Panc1 (cell line): ENCODE measurements around the gene SULT4A1. TPM values are rescaled to one million over a fixed set of nuclear protein-coding genes. Genes with fewer than 3 reads are reported as not detected.

Experiments
- ATAC-seq: fragments of 200-7000 bp; cut with Tn5 transposase; 2 replicates; pipeline ENCODE4 v1.9.1; 2020; ENCODE audit warnings: mild to moderate bottlenecking, moderate library complexity
- BruUV-seq: library from RNA; stranded (reverse); fragments of 400-500 nt; replicated peaks from 2 replicates; lab custom pipeline; 2021; lab: Mats Ljungman, UMichigan
- CTCF ChIA-PET: fragments of 300-600 bp; sonication (Branson Sonifier 250); formaldehyde crosslinking; loops from one replicate; lab custom pipeline; 2022; ENCODE audit warnings: antibody characterized with exemption; lab: Charles Lee
- POLR2A ChIA-PET: fragments of 300-600 bp; sonication (Branson Sonifier 250); formaldehyde crosslinking; loops from one replicate; lab custom pipeline; 2022; ENCODE audit warnings: antibody characterized with exemption; lab: Charles Lee
- DNase-seq: peaks from one replicate; pipeline ENCODE4 v3.0.0-alpha.2; 2010; ENCODE audit warnings: low read depth, low spot score
- H3K27ac ChIP-seq: 2 replicates; pipeline ENCODE4 v1.5.1; 2011; ENCODE audit warnings: mild to moderate bottlenecking, low read length, inconsistent platforms
- H3K27me3 ChIP-seq: fragments of 200-500 bp; sonication (Bioruptor generic); 2 replicates; pipeline ENCODE4 v1.6.0; 2014; ENCODE audit warnings: low read length, inconsistent platforms; ENCODE audit not compliant: control insufficient read depth, insufficient read depth
- H3K36me3 ChIP-seq: fragments of 200-500 bp; sonication (Bioruptor generic); 2 replicates; pipeline ENCODE4 v1.5.1; 2014; ENCODE audit warnings: inconsistent platforms, mild to moderate bottlenecking, low read length, moderate library complexity; ENCODE audit not compliant: control insufficient read depth, insufficient read depth
- H3K4me1 ChIP-seq: 2 replicates; pipeline ENCODE4 v1.5.1; 2011; ENCODE audit warnings: inconsistent platforms, mild to moderate bottlenecking, low read length, moderate library complexity; ENCODE audit not compliant: control insufficient read depth, insufficient read depth
- H3K4me3 ChIP-seq, 2 experiments: 2 replicates each; pipeline ENCODE4 v1.5.1; 2011 to 2012; ENCODE audit warnings: low read depth in 2 of 2, low read length in 2 of 2, mild to moderate bottlenecking in 2 of 2, inconsistent platforms in 1 of 2, moderate library complexity in 1 of 2
- H3K9me3 ChIP-seq: fragments of 200-500 bp; sonication (Bioruptor generic); 2 replicates; pipeline ENCODE4 v1.5.1; 2014; ENCODE audit warnings: low read depth, mild to moderate bottlenecking, inconsistent platforms, low read length, moderate library complexity; ENCODE audit not compliant: control insufficient read depth, insufficient read depth
- POLR2AphosphoS5 ChIP-seq: IDR thresholded peaks from 2 replicates; pipeline ENCODE4 v1.6.1; 2012; ENCODE audit warnings: mild to moderate bottlenecking, low read depth, low read length, moderate library complexity
- SIN3A ChIP-seq: IDR thresholded peaks from 2 replicates; pipeline ENCODE4 v1.6.1; 2012; ENCODE audit warnings: low read depth, mild to moderate bottlenecking, low read length, moderate library complexity, borderline replicate concordance; ENCODE audit not compliant: insufficient read depth
- TCF7L2 ChIP-seq: IDR thresholded peaks from 2 replicates; pipeline ENCODE4 v1.6.1; 2011; ENCODE audit warnings: mild to moderate bottlenecking, low read depth, low read length, inconsistent platforms
- in situ Hi-C: cut with HindIII; loops from 2 replicates; pipeline ENCODE4 v1.10.0; 2016; ENCODE audit warnings: low sequenced_read_pairs, low pct_unique_long_range_greater_than_20kb
- intact Hi-C: fragments of 100-400 bp; cut with micrococcal nuclease; formaldehyde crosslinking; loops from one replicate; pipeline ENCODE4 v1.10.0; 2022; ENCODE audit not compliant: unreplicated experiment
- total RNA-seq: library from RNA; stranded (reverse); gene quantifications from one replicate; pipeline ENCODE4 v1.2.1, GENCODE V29; 2021; ENCODE audit not compliant: unreplicated experiment
- TF ChIP-seq, protein P1 (sequence below), 2 experiments: IDR thresholded peaks; 2 replicates each; pipeline ENCODE4 v1.6.1; 2011 to 2012; ENCODE audit warnings: low read depth in 2 of 2, control low read depth in 1 of 2, low read length in 1 of 2, mild to moderate bottlenecking in 1 of 2, moderate library complexity in 1 of 2; ENCODE audit not compliant: insufficient read depth in 1 of 2
- TF ChIP-seq, protein P2 (sequence below): fragments of 450-650 bp; IDR thresholded peaks from 2 replicates; pipeline ENCODE4 v1.5.1; 2017; ENCODE audit warnings: mild to moderate bottlenecking

Gene SULT4A1
- total RNA-seq, 1 experiment from 2014 or later = 12.0 TPM

DNA sequence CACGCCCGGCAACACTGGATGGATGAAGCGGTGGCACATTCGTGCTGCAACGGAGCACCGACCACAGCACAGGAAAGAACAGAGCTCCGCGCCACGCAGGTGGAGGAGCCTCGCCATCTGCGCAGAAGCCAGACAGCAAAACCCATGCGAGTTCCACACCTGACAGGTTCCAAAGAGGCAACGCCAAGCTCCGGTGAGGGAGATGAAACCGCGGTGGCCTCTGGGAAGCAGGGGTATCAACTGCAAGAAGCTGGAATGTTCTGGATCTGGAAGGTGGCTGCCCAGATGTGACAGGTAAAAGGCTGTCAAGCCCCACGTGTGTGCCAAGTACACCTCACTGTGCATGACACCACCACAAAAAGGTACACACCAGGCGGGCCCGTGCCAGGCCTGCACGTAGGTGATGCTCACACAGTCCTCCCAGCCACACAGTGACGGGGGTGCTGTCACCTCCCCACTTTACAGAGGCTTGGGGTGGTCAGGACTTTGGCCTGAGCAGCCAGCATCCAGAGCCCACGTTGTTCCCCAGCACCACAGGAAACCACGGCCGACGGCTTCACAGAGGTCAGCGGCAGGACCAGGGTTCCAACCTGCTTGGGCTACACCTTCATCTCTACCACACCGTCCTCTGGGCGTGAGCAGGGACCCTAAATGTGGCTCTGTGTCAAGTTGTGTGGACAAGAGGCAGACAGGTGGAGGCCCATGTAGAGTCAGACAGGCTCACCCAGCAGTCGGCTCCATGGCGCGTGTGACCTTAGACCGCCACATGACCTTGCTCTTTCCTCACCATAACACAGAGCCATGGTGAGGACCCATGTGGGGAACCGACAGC lies 30.5 kb downstream of the SULT4A1 start:
- ChIA-PET POLR2A (no interaction called here), CTCF (no interaction called here)
- no peak overlapping the region for H3K27ac ChIP-seq
- DNase-seq (no peak), ATAC-seq (no peak)
- no peak overlapping the region for H3K4me3 ChIP-seq
- no peaks in the 10 kb centered on the region for H3K36me3 ChIP-seq
- no peaks in the 10 kb centered on the region for H3K27me3 ChIP-seq
- H3K9me3 ChIP-seq = no peaks in the 10 kb centered on the region
- intact Hi-C loops (no loop called here), in situ Hi-C loops (no loop called here)
- TF ChIP-seq POLR2AphosphoS5 (no peak), SIN3A (no peak), TCF7L2 (no peak)
- TF ChIP-seq, protein P1, sequence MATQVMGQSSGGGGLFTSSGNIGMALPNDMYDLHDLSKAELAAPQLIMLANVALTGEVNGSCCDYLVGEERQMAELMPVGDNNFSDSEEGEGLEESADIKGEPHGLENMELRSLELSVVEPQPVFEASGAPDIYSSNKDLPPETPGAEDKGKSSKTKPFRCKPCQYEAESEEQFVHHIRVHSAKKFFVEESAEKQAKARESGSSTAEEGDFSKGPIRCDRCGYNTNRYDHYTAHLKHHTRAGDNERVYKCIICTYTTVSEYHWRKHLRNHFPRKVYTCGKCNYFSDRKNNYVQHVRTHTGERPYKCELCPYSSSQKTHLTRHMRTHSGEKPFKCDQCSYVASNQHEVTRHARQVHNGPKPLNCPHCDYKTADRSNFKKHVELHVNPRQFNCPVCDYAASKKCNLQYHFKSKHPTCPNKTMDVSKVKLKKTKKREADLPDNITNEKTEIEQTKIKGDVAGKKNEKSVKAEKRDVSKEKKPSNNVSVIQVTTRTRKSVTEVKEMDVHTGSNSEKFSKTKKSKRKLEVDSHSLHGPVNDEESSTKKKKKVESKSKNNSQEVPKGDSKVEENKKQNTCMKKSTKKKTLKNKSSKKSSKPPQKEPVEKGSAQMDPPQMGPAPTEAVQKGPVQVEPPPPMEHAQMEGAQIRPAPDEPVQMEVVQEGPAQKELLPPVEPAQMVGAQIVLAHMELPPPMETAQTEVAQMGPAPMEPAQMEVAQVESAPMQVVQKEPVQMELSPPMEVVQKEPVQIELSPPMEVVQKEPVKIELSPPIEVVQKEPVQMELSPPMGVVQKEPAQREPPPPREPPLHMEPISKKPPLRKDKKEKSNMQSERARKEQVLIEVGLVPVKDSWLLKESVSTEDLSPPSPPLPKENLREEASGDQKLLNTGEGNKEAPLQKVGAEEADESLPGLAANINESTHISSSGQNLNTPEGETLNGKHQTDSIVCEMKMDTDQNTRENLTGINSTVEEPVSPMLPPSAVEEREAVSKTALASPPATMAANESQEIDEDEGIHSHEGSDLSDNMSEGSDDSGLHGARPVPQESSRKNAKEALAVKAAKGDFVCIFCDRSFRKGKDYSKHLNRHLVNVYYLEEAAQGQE (IDR thresholded peaks at IDR 0.05; ENCODE audit: insufficient read depth in 1 of 2, low read depth in 2 of 2, low read length in 1 of 2) = no peak
- TF ChIP-seq, protein P2, sequence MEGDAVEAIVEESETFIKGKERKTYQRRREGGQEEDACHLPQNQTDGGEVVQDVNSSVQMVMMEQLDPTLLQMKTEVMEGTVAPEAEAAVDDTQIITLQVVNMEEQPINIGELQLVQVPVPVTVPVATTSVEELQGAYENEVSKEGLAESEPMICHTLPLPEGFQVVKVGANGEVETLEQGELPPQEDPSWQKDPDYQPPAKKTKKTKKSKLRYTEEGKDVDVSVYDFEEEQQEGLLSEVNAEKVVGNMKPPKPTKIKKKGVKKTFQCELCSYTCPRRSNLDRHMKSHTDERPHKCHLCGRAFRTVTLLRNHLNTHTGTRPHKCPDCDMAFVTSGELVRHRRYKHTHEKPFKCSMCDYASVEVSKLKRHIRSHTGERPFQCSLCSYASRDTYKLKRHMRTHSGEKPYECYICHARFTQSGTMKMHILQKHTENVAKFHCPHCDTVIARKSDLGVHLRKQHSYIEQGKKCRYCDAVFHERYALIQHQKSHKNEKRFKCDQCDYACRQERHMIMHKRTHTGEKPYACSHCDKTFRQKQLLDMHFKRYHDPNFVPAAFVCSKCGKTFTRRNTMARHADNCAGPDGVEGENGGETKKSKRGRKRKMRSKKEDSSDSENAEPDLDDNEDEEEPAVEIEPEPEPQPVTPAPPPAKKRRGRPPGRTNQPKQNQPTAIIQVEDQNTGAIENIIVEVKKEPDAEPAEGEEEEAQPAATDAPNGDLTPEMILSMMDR = no peak
- H3K4me1 ChIP-seq = no peaks in the 10 kb centered on the region
- no TSS peak for BruUV-seq

DNA sequence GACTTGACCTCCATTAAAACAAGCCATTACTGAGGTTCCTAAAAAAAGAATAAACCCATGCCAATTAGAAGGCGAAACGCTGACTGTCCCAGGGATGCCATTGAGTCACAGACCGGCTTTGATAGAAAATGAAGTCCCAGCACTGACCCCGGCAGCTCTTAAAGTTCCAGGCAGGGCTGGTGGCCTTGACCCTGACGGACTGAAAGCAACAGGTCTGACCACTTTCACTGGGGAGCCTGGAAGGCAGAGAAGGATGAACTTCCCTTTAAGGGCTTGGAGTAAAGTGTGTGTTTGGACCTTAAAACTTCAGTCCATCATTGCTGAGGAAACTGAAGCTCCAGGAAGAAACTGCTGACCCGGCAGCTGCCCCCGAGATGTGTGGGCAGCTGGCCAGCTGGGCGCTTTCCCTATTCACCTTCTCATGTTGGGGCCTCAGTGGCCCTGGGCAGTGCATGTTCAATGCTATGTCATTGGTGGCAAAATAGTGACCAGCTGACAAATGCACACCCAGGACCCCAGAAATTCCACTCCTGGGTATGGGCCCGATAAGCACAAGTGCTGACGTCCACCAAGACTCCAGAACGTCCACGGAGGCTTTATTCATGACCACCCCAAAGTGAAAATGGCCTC lies 31.3 kb downstream of the SULT4A1 start:
- intact Hi-C loops = no loop called here
- DNase-seq (no peak), ATAC-seq (no peak)
- Histone ChIP-seq H3K9me3 (no peaks in the 10 kb centered on the region), H3K4me3 (no peak overlapping the region), H3K27me3 (no peaks in the 10 kb centered on the region), H3K27ac (no peak overlapping the region), H3K36me3 (no peaks in the 10 kb centered on the region), H3K4me1 (no peaks in the 10 kb centered on the region)
- POLR2A ChIA-PET = no interaction called here
- CTCF ChIA-PET = no interaction called here
- no peak for TF ChIP-seq TCF7L2
- TF ChIP-seq, protein P1 (IDR thresholded peaks at IDR 0.05; ENCODE audit: insufficient read depth in 1 of 2, low read depth in 2 of 2, low read length in 1 of 2) = no peak
- TF ChIP-seq SIN3A = no peak
- TF ChIP-seq POLR2AphosphoS5 = no peak
- TF ChIP-seq, protein P2 = no peak
- in situ Hi-C loops = no loop called here
- BruUV-seq = no TSS peak
